GM21390 (cell line): ENCODE data around the gene HS6ST1.
"Not testable (repeated sequence)": the region's sequence is repeated elsewhere in the genome, so short reads cannot be mapped to it uniquely, and the experiment has no call there.

Experiments used
- ATAC-seq: cut with Tn5 transposase; IDR thresholded peaks from one replicate; pipeline ENCODE4 v1.9.1; 2021; ENCODE audit not compliant: unreplicated experiment

The HS6ST1 gene

DNA sequence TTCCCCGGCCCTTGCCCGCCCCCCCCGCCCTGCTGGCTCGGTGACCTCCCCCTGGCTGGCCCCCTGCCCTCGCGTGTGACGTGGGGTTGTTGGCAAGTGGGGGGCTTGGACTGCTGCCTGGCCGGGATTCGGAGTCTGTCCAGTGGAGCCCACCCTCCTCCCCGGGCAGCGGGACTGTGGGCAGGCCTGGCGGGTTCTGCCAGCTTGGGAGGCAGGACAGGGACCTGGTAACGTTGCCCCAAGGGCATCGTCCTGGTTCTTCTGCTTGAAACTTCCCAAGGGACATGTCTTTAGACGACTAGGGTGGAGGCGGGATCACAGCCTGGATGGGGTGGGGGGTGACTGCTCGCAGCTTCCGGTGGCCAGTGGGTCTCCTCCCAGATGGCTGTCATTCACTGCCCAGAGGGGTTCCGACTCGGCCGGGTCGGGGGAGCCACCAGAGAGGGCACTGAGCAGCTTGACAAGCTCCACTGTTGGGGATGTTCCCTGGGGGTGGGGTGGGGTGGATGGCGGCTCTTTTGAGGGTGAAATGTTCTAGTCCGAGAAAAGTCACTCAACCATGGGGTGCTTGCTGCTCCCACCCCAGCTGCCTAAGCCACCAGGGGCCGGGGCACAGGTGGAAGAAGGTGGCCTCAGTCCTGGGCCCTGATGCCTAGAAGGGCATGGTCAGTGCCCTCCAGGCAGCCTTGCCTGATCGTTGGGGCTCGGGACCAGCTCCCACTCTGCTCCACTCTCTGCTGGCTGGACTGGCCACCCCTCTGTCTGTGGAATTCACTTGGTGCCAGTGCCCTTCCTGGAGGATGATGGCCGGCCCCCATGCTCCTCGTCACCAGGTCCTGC lies 4.3 kb upstream of the HS6ST1 start:
- ATAC-seq = no peak

- peak; percentile 52 for ATAC-seq
Measured at GRCh38 chr2:128321784-128322714, 3.4 kb upstream of the HS6ST1 start.

- ATAC-seq = no peak
Measured at GRCh38 chr2:128320906-128321771, 2.5 kb upstream of the HS6ST1 start.

DNA sequence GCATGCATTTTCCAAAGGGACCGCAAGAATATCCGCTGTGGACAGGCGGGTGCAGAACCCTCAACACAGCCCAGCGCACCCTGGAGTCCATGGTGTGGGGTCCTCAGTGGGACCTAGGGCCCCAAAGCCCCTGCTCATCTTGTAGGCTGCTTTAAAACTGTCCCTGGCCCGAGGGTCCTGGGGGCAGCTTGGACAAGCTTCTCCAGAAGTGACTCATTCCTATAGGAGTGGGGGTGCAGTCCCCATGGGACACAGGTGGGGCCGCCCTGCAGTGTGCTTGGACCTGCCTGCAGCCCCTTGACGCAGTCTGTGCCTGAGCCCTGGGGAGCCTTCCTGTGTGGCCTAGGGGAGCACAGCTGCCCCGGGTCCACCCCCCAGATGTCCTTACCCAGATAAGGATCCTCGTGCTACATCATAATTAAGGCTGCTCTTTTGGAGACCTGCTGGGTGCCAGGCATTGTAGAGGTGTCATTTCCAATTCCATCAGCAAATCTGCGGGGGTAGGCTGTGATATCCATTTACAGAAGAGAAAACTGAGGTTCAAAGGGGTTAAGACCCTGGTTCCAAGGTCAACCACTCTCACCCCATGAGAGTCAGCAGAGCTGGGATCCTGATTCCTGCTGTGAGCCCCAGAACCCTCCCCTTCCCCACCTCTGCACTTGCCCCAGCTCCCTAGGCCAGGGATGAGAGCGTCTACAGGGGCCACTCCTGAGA lies 1.7 kb upstream of the HS6ST1 start:
- ATAC-seq = no peak

- ATAC-seq = no peak
Measured at GRCh38 chr2:128319631-128320191, 1.0 kb upstream of the HS6ST1 start.

DNA sequence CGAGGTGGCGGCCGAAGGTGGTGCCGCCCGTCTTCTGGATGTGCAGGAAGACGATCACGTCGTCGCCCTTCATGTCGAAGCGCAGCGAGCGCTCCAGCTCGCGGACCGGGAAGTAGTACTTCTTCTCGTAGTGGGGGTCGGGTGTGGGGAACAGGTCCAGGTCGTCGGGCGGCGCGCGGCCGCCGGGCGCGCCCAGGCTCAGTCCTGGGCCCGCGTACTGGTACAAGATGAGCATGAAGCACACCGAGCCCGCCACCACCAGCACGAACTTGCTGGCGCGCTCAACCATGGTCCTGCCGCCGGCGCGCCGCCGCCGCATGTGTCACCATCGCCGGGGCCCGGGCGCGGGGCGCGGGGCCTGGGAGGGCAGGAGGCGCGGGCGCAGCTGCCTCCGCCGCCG lies 423 bp downstream of the HS6ST1 start:
- not testable (repeated sequence) for ATAC-seq

GRCh38 chr2:128317899-128318225 lies 806 bp downstream of the HS6ST1 start:
- not testable (repeated sequence) for ATAC-seq

DNA sequence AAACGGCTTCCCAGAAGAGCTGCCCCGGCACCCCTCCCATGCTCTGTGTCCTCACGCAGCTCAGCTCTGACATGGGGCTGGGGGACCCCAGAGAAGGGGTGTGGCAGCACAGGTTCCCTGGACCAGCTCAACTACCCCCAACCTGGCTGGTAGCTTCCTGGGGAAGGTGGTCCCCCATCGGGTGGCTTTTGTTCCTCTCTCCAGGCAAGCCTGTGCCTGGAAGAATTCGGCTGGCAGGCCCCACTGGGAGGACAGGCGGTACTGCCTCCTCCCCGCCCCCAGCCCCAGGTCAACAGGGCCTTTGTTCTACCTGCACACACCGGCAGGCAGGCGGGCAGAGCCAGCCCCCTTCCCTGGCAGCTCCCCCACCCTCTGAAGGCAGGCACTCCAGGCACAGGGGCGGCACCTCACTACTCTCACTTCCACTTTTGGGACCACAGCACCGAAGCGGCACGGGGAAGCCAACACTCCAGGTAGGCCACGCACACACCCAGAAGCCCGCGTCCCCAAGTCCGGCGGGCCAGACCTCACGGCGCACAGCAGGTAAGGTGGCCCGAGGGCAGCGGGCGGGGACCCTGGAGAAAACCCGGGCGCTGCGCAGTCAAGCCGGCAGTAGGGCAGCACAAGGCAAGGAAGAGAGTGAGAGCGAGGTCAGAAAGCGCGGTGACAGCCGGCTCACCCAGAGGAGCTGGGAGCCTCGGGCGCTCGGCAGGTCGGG lies 1.3 kb downstream of the HS6ST1 start:
- ATAC-seq = peak; percentile 43

DNA sequence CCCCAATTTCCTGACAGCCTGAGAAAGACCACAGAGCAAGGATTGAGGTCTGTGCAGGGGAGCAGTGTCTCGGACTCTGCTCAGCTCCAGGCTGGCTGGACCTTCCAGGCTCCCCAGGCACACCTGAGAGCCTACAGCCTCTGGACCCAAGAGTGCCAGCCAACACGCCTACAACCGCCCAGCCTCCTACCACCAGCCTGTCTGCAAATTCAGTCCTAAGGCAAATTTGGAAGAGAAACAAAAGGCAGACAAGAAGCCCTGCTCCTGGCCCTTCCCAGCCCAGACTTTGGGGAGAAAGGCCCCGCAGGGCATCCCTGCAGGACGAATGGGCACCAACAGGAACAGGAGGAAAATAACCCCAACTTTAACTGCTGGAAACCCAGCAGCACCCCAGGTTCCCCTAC lies 1.9 kb downstream of the HS6ST1 start:
- no peak for ATAC-seq

DNA sequence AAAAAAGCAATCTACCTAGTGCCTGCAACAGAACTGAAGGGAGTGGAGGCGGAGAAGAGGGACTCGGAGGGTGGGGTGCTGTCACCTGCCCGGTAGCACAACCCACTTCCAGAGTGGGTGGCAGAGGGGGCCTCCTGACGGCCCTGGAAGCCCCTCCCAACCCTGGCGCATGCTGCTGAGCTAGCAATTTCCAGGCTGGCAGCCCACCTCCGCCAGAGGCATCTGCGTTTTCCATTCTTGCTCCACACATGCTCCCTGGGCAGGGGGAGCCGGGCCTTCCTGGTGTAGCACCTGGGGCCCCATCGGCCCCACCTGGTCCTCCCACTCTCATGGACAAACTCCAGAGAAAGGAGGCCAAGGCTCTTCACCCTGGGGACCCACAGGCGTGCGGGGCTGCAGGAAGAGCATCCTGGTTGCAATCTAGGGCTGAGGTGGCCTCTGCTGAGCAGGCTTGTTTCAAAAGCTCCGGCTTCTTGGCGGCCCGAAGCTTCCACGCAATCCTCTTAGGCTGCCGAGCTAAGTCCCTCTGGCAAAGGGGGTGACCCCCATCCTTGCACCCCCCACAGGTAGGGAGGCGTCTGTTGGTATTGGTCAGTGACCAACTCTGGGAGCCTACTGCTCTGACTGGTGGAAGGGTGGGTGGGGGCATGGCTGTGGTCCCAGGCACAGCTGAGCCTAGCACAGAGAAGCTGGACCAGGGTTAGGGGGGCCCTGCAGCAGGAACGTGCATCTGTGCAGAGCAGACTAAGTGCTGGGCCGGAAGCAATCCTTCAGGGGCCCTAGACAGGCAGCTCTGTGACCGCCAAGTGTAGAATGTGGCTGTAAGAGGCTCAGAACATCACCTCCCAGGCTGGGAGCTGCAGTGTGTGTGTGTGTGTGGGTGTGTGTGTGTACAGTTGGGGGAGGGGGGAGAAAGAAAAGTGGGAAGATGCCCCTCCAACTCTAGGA lies 2.6 kb downstream of the HS6ST1 start:
- ATAC-seq = no peak

DNA sequence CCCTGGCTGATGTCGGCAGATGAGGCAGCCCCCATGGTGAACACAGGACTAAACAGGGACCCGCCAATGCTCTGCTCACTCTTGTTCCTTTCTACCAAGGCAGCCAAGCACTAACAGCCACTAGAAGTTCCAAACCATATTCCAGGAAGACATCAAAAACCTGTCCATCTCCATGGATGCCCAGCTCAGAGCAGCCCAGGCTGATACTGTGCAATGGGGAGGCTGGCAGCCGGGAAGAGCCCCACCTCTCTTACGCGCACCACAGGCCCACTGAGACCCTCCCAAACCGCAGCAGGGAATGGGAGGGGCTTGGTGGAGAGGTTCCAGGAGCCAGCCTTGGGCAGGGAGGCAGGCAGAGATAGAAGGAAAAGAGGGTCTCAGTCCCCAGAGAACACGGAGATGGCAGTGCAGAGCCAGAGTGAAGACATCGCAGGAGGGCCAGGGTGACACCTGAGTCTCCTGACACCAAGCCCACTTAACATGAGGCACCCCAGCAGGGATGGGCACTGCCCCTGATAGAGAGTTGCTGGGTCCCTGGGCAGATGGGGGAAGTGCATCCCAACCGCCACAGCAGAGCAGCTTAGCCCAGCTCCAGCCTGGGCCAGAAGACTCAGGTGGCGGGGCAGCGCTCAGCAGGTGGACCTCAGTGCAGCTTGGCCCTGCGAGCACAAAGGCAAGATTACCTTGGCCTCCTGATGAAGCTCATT lies 3.4 kb downstream of the HS6ST1 start:
- ATAC-seq = no peak

DNA sequence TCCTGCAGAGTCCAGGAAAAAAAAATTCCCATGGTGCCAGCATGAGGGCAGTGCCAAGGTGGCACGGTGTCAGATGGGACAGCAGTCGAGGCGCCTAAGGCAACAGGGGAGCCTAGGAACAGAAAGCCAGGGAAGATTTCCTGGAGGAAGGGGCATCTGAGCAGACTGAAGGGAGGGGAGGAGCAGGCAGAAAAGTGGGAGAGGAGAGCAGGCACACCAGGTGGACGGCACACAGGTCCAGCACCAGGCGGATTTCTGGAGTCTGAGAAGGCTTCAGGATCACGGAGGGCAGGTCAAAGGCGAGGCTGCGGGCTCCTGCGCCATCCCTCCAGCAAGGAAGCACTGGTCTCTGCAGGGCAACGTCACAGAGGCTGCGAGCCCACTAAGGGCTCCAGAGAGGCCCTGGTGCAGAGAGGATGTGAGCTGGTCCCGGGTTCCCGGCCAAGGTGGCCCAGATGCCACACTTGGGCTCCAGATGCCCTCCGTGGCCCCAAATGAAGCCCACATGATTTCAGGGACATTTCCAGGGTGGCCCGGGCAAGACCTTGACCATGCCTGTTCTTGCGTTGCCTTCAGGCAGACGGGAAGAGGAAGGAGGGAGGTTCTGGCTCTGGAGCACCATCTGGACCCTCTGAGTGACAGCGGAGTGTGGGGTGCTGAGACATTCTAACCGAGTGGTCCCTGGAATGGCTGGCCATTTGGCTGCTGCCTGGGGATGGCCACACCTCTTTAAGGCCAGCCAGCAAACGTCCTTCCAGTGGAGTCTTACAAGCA lies 4.1 kb downstream of the HS6ST1 start:
- no peak for ATAC-seq

DNA sequence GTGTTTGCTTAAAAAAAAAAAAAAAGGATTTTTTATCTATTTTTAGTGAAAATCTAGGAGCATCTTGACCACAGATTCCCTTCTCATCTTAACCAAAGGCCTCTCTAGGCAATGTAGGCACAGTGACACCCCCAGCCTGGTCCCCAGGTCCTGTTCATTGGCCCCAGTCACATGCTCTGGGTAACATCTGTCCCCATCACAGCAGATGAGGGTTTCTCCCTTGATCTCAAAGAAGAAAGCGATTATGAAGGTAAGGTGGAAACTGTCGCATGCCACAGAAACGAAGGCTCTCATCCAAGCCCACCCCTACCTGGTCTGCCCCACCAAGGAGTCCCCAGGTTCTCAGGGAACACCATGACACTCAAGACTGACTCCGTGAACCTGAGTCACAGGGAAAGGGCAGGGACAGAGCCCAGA lies 4.7 kb downstream of the HS6ST1 start:
- no peak for ATAC-seq

DNA sequence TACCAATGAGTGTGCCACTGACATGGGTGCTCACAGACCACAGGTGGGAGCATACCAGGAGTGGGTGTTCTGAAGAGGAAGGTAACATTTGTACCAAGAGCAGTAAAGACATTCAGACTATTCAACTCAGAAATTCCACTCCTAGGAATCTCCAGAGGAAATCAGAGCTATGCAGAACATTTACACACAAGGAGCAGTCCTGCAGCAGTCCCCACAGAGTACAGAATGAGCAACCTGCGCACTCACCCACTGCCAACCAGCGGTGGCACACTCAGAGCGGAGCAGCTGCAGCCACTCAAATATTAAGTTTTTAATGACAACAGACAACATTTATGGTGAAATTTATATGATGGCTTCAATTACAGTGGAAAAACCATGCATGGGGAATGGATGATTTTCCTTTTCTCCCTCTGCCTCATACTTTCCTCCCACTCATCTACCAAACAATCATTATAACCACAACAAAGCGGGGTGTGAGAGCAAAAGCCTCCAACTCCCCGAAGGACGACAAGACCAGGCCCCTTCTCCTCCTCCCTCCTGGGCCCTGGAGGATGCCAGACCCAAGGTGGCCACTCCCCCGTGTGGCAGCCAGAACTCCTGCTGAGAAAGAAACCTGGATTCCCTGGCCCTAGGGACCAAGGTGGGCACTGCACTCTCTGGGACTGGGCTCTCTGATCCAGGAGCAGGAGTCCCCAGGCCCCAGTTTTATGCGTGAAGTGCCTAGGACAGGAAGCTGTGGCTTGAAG lies 5.4 kb downstream of the HS6ST1 start:
- no peak for ATAC-seq

- ATAC-seq = no peak
Measured at GRCh38 chr2:128312411-128312810, 6.3 kb downstream of the HS6ST1 start.

- ATAC-seq = no peak
Measured at GRCh38 chr2:128311755-128312341, 6.8 kb downstream of the HS6ST1 start.
